A549 (cell line): ENCODE results near the gene FARP2. TPM values are rescaled to one million over a fixed set of nuclear protein-coding genes. Genes with fewer than 3 reads are reported as not detected.

ENCODE experiments used
- ATAC-seq, 2 experiments: fragments of 200-7000 bp in 1 of 2; fragments of >200 bp in 1 of 2; cut with Nextera tagmentation in 1 of 2; cut with Tn5 transposase in 1 of 2; 3 replicates each; pipeline versions ENCODE4 v1.8.0 to v1.9.1; 2018 to 2020; ENCODE audit warnings: mild to moderate bottlenecking in 1 of 2, moderate library complexity in 1 of 2
- CTCF ChIA-PET: fragments of 300-600 bp; sonication (Branson Sonifier 250); formaldehyde crosslinking; extraction: SDS; loops from one replicate; lab custom pipeline; 2021; ENCODE audit warnings: antibody characterized with exemption, inconsistent platforms; lab: Yijun Ruan, JAX
- POLR2A ChIA-PET: fragments of 350-600 bp; formaldehyde crosslinking; extraction: SDS; loops from one replicate; lab custom pipeline; 2021; ENCODE audit warnings: antibody characterized with exemption, inconsistent platforms; lab: Yijun Ruan, JAX
- DNase-seq, 2 experiments: peaks; one replicate each; pipeline versions ENCODE4 v3.0.0 to v3.0.0-alpha.2; 2011 to 2016; ENCODE audit warnings: low read depth in 1 of 2, low spot score in 1 of 2
- FAIRE-seq: peaks from 2 replicates; lab custom pipeline; 2011; peaks lifted over from hg19 to GRCh38; lab: Jason Lieb, UNC
- H3K27ac ChIP-seq, 2 experiments: fragments of >200 bp; sonication (Bioruptor Twin); formaldehyde crosslinking; 3 replicates each; pipeline ENCODE4 v1.5.1; 2016 to 2017
- H3K4me1 ChIP-seq: fragments of >200 bp; sonication (Bioruptor Twin); formaldehyde crosslinking; 3 replicates; pipeline ENCODE4 v1.6.1; 2016
- H3K4me2 ChIP-seq: fragments of >200 bp; sonication (Bioruptor Twin); formaldehyde crosslinking; 3 replicates; pipeline ENCODE4 v1.6.1; 2016
- H3K4me3 ChIP-seq: fragments of >200 bp; sonication (Bioruptor Twin); formaldehyde crosslinking; 3 replicates; pipeline ENCODE4 v1.5.1; 2016
- H3K9me3 ChIP-seq: fragments of >200 bp; sonication (Bioruptor Twin); formaldehyde crosslinking; 3 replicates; pipeline ENCODE4 v1.6.1; 2016
- CBX2 ChIP-seq: fragments of 200-600 bp; sonication (generic); IDR thresholded peaks from 2 replicates; pipeline ENCODE4 v1.6.1; 2016; ENCODE audit warnings: low read depth, mild to moderate bottlenecking, borderline replicate concordance
- CHD4 ChIP-seq: fragments of 200-600 bp; sonication (generic); IDR thresholded peaks from 2 replicates; pipeline ENCODE4 v1.6.1; 2016; ENCODE audit warnings: antibody characterized with exemption, mild to moderate bottlenecking, borderline replicate concordance
- E2F6 ChIP-seq: IDR thresholded peaks from 2 replicates; pipeline ENCODE4 v1.6.1; 2012; ENCODE audit warnings: low read depth, borderline replicate concordance
- JUNB ChIP-seq: fragments of >200 bp; sonication (Bioruptor Twin); formaldehyde crosslinking; IDR thresholded peaks from 2 replicates; pipeline ENCODE4 v1.6.1; 2016
- NPAS2 ChIP-seq: fragments of 250-450 bp; sonication (Bioruptor Pico); IDR thresholded peaks from 2 replicates; pipeline ENCODE4 v1.8.0; 2022; ENCODE audit warnings: mild to moderate bottlenecking, moderate library complexity, borderline replicate concordance
- PHF8 ChIP-seq: fragments of 200-600 bp; sonication (generic); IDR thresholded peaks from 2 replicates; pipeline ENCODE4 v1.6.1; 2016; ENCODE audit warnings: low read depth, mild to moderate bottlenecking, antibody characterized with exemption, moderate library complexity, borderline replicate concordance
- RAD21 ChIP-seq, 2 experiments: fragments of >200 bp in 1 of 2; sonication (Bioruptor Twin) in 1 of 2; formaldehyde crosslinking in 1 of 2; IDR thresholded peaks in 1 of 2; conservative IDR thresholded peaks in 1 of 2; 2 replicates in 1 of 2; 3 replicates in 1 of 2; pipeline ENCODE4 v1.6.1; 2012 to 2018; ENCODE audit warnings: inconsistent platforms in 1 of 2
- RCOR1 ChIP-seq: fragments of 150-350 bp; IDR thresholded peaks from 2 replicates; pipeline ENCODE4 v1.6.1; 2014; ENCODE audit warnings: antibody characterized with exemption, low read length, low read depth
- REST ChIP-seq: fragments of 200-600 bp; sonication (generic); IDR thresholded peaks from 2 replicates; pipeline ENCODE4 v1.6.1; 2016; ENCODE audit warnings: antibody characterized with exemption, mild to moderate bottlenecking, moderate library complexity
- TFCP2L1 ChIP-seq: fragments of 250-450 bp; sonication (Bioruptor Pico); IDR thresholded peaks from 2 replicates; pipeline ENCODE4 v1.5.0; 2021; ENCODE audit warnings: mild to moderate bottlenecking
- ZC3H11A ChIP-seq: fragments of 450-650 bp; IDR thresholded peaks from 2 replicates; pipeline ENCODE4 v1.6.1; 2014; ENCODE audit warnings: antibody characterized with exemption, mild to moderate bottlenecking
- ZNF302 ChIP-seq: fragments of 250-450 bp; sonication (Bioruptor Pico); IDR thresholded peaks from 2 replicates; pipeline ENCODE4 v1.9.0; 2021; ENCODE audit warnings: inconsistent platforms, mild to moderate bottlenecking, moderate library complexity
- WGBS: methylation state at CpG from one replicate; pipeline ENCODE4 v1.1.6; 2017; ENCODE audit errors: missing lambda C conversion rate; 5-methylcytosine and 5-hydroxymethylcytosine counted together
- polyA plus RNA-seq, 4 experiments: library from polyadenylated mRNA; depleted of rRNA in 3 of 4; stranded (reverse); fragments of >200 nt; fragmentation: RNase III in 1 of 4; extraction: RNeasy Plus Mini Kit Qiagen cat#74134 plus additional on column Dnase treatment in 1 of 4; gene quantifications; 2 replicates in 3 of 4; 3 replicates in 1 of 4; pipeline ENCODE4 v1.2.3, GENCODE V29; 2011 to 2017
- TF ChIP-seq, protein P1 (sequence below): fragments of 250-450 bp; sonication (Bioruptor Pico); IDR thresholded peaks from 2 replicates; pipeline ENCODE4 v1.5.0; 2020; ENCODE audit warnings: low read depth, mild to moderate bottlenecking, moderate library complexity

The FARP2 gene
- polyA plus RNA-seq, 2 of the 4 experiments (the other 2 are of a cell fraction): 17.0 to 29.1 TPM

GRCh38 chr2:241491549-241492173 lies 135.6 kb downstream of the FARP2 start (continued):
- no peak for TF ChIP-seq CHD4
- TF ChIP-seq REST: no peak

- FAIRE-seq (no peak), ATAC-seq (no peak), DNase-seq (no peak)
- Histone ChIP-seq H3K4me1 (no peaks in the 10 kb centered on the region), H3K27ac (no peak overlapping the region), H3K4me3 (no peak overlapping the region), H3K4me2 (no peak overlapping the region), H3K9me3 (no peaks in the 10 kb centered on the region)
- WGBS: 86% methylated on average over 2 of the region's 7 CpGs
- TF ChIP-seq CBX2 (no peak), JUNB (no peak), RAD21 (conservative IDR thresholded peaks at IDR 0.05 in 1 of 2, IDR thresholded peaks at IDR 0.05 in 1 of 2) (no peak), NPAS2 (CRISPR knock-in tag) (no peak)
- TF ChIP-seq, protein P1, sequence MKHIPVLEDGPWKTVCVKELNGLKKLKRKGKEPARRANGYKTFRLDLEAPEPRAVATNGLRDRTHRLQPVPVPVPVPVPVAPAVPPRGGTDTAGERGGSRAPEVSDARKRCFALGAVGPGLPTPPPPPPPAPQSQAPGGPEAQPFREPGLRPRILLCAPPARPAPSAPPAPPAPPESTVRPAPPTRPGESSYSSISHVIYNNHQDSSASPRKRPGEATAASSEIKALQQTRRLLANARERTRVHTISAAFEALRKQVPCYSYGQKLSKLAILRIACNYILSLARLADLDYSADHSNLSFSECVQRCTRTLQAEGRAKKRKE (CRISPR knock-in tag): no peak
- ChIA-PET POLR2A (no interaction called here), CTCF (interaction anchor here (0.7 to 1.3 kb wide), 3 partner anchors 9 to 14 kb away, joined by 3 read pairs; no protein-coding TSS in a partner anchor)
Measured at GRCh38 chr2:241492174-241492565, 136.1 kb downstream of the FARP2 start.

- TF ChIP-seq ZNF302 (CRISPR knock-in tag) (no peak), E2F6 (no peak), RCOR1 (no peak), TFCP2L1 (no peak), CHD4 (no peak), PHF8 (no peak), RAD21 (conservative IDR thresholded peaks at IDR 0.05 in 1 of 2, IDR thresholded peaks at IDR 0.05 in 1 of 2) (no peak), ZC3H11A (no peak)
- TF ChIP-seq, protein P1 (CRISPR knock-in tag): no peak
- no peak for DNase-seq
- WGBS: 91% methylated on average over 10 of the region's 10 CpGs
- ChIA-PET CTCF (interaction anchor here (0.6 to 1.1 kb wide), 3 partner anchors 30 to 148 kb away, joined by 3 to 4 read pairs (median 3); no protein-coding TSS in a partner anchor), POLR2A (no interaction called here)
- Histone ChIP-seq H3K4me1 (no peaks in the 10 kb centered on the region), H3K4me2 (no peak overlapping the region), H3K9me3 (no peaks in the 10 kb centered on the region), H3K4me3 (no peak overlapping the region), H3K27ac (no peak overlapping the region)
- no peak for ATAC-seq
- no peak for FAIRE-seq
Measured at GRCh38 chr2:241493092-241493491, 137.0 kb downstream of the FARP2 start.
